Jurkat, Clone E6-1 (cell line): ENCODE results near the gene SNAPC4.

ENCODE experiments used
- DNase-seq: peaks from one replicate; pipeline ENCODE4 v3.0.0-alpha.2; 2011; ENCODE audit warnings: low read depth, low spot score
- H3K4me3 ChIP-seq: 2 replicates; pipeline ENCODE4 v1.5.1; 2011; ENCODE audit warnings: mild to moderate bottlenecking, low read length, control low read depth, moderate library complexity

Gene SNAPC4

DNA sequence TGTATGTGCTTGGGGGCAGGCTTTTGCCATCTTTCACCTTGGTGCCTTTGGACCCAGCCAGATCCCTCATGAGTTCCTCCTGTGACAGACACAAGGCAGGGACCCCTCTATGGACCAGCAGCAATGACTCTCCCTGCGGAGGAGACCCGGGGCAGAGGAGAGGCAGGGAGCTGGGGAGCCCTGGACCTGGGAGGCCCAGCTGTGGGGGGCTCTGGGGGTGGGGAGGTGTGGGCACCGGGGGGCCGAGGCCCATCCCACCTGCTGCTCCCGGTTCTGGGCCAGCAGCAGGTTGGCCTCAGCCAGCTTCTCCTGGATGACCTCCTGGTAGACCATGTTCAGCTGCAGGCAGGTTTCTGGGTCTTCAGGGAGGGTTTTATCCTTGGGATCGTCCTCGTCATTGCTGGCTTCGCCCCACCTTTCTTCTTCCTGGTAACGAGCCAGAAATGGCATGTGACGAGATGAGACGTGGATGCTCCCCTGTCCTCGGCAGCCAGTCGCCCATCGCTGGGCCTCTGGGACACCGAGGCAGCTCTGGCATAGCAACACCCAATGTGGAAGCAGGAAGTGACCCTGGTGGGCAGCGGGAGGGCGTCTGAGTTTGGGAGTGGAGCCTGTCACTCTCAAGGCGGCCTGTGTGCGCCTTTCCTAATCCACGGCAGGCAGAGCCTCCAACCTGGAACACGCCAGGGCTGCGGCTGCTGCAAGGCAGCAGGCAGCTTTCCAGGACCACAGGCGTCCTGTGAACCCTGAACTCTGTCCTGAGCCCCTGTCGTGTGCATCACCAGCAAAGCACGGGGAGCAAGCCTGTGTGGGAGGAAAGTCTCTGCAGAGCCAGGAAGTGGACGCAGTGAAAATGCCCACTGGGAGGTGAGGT is 4.4 kb downstream of the SNAPC4 start:
- DNase-seq, result no peak
- no peak overlapping the region for H3K4me3 ChIP-seq

DNA sequence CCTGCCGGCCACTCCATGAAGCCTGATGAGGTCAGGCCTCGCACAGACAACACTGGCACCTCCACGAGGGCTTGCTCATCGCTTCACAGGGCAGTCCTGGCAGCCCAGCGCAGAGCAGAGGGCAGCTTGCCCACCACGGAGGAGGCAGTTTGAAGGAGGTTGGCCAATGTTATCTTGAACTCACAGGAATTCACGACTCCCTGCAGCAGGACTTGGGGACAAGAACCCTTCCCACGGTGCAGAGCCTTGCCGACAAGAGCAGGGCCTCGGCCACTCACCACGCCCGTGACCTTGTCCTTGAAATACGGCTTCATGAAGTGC is 5.0 kb downstream of the SNAPC4 start:
- no peak overlapping the region for H3K4me3 ChIP-seq

DNA sequence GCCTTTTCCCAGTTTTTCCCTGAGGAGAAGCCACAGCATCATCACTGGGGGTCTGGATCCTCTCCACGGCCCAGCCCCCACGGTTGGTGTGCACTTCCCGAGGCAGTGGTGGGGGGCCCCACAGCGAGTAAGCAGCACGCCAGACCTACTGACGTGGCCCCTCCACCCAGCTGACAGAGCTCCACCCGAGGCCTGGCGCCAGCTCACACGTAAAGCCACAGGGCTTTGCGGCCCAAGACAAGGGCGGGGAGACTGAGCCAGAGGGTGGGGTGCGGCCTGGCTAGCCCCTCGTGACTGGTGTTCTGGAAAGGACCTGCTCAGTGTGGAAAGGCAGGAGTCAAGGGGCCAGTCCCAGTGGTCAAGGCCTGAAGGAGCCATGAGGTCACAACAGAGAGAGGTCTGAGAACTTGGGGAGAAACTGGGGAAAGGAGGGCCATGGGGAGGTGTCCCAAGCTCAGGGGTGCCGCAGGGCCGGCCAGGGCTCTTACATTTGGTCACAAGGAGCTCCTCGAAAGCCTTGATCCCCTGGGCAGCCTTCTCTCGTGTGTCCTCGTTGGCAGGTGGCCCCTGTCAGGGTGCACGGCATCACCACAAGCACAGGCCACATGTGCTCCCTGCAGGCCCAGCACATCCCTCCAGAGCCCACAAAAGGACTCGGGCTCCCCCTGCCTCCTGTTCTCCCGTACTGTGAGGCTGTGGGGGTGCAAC is 5.5 kb downstream of the SNAPC4 start:
- DNase-seq, result no peak
- H3K4me3 ChIP-seq, result no peak overlapping the region

More for the DNA sequence above, 5.0 kb downstream of the SNAPC4 start:
- DNase-seq, result no peak

DNA sequence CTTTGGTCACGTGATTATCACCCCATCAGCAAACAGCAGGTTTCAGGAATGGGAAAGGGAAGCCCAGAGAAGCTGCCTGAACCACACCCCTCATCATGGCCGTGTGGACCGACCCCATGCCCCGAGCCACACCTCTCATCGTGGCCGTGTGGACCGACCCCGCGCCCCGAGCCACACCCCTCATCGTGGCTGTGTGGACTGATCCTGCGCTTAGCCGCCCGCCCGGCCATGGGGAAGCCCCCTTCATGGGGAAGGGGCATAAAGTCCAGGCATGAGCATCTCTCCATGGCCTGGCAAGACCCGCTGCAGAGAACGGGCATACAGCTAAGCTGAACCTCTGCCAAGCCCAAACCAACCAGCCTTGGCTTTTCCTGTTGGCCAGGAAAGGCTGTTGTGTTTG is 6.4 kb downstream of the SNAPC4 start:
- no peak for DNase-seq
- H3K4me3 ChIP-seq, result no peak overlapping the region

DNA sequence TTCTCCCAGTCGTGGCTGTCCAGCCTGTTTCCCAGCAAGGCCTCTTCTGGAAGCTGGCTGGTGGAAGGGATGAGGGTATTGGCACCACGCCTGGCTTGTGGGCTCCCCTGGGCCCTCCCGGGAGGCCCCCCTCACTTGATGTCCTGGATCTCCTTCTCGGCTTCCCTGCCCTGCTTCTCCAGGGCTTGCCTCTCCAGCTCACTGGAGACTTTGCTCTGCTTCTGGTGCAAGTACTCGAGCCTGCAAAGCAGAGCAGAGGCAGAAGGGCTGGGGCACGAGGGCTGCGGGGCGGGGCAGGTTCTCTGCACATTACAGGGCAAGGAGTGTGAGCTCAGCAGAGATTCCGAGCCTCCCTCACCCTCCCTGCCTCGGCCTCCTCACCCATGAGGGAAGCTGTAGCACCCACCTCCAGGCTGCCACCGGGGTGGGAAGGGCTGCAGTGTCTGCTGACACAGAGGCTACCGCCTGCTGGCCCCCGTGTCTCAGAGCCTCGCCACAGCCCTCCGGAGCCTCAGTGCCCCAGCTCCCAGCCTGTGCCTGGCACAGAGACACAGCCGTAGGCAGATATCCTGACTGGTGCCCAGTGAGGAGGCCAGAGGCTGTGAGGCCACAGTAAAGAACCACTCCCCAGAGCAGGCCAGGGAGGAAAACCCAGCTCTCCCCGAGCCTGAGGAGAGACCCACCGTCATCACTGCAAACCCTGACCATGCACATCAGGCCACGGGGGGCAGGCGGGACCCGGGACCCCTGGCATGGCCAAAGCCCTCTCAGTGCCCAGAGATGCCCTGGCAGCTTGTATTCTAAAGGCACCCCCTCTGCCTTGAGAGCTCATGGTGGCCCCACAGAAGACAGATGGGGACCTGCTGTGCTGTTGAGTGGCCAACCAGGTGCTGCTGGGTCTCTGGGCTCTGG is 7.2 kb downstream of the SNAPC4 start:
- no peak overlapping the region for H3K4me3 ChIP-seq
- no peak for DNase-seq

DNA sequence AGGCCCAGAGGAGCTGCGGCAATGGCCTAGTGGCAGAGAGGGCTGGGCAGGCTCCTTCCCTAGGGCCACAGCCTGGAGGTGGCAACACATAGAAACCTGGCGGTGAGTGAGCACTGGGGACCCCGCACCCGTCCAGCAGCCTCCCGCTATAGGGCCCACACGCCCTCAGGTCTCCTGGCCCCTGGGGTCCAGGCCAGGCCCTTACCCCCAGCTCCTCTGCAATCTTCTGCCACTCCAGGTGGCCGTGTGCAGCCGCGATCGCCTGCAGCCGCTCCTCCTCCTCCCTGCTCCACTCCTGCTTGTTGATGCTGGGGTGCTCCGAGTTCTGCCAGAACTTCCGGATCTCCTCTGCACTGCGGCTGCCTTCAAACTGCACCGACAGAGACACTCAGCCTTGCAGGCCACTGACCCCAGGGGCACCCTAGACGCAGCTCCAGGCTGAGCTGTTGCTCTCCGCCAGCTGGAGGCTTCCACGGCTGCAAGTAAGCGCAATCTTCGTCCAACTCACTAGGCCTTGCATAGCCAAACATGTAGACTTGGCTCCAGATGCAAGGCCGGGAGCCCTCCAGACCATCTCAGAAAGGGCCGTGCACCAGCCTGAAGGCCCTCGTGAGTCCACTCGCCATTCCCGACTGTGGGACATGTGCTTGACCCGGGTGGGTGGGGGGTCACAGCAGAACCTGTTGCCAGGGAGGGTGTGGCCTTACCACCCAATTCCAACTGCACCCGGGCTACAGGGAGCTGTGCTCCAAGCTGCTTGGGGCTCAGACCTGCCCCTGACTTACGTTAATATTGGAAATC is 8.0 kb downstream of the SNAPC4 start:
- H3K4me3 ChIP-seq, result no peak overlapping the region
- no peak for DNase-seq

DNA sequence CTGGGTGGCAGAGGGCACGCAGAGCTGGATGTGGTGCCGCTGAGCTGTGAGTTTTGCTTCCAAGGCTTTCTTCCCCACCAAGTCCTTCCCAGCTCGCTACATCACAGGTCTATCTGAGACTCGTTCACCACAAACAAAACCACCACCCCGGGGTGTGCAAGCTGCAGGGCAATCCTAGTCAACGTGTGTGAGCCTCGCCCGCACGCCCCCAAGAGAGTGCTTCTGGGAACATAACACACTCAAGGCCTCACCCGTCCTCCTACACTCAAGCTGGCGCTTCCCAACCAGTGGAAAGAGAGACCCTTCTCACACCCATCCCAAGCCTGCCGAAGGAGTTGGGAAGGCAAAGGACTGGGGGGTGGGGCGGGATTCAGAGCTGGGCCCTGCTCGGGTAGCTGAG is 10.6 kb downstream of the SNAPC4 start:
- peak; percentile 68 for DNase-seq
- H3K4me3 ChIP-seq, result no peak overlapping the region

DNA sequence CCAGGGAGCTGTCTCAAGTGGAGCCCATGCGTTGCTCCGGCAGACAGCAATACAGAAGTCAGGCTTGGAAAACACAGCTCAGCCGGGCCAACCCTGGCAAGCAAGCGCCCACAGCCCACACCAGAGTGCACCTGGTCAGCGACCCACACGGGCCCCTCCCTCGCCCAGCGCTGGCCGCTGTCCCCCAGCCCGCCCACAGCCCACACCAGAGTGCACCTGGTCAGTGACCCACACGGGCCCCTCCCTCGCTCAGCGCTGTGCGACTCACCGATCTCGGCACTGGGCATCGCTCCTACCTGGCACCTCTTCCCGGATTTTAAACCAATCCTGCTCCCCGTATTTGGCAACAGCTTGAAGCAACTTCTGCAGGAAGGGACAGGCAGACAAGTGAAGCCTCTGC is 12.8 kb downstream of the SNAPC4 start:
- DNase-seq, result no peak
- no peak overlapping the region for H3K4me3 ChIP-seq

DNA sequence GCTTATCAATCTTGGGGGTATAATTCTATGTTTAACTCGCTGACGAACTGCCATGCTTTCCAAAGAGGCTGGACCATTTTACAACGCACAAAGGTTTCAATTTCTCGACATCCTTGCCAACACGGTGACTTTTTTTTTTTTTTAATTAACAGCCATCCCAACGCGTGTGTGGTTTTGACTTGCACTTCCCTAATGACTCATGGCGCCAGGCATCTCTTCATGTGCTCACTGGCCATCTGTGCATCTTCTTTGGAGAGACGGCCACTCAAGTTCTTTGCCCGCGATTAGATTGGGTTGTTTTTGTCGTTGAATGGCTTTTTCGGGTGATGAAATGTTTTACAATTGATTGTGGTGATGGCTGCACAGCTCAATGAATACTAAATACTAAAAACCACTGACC is 14.0 kb downstream of the SNAPC4 start:
- no peak for DNase-seq
- H3K4me3 ChIP-seq, result no peak overlapping the region

DNA sequence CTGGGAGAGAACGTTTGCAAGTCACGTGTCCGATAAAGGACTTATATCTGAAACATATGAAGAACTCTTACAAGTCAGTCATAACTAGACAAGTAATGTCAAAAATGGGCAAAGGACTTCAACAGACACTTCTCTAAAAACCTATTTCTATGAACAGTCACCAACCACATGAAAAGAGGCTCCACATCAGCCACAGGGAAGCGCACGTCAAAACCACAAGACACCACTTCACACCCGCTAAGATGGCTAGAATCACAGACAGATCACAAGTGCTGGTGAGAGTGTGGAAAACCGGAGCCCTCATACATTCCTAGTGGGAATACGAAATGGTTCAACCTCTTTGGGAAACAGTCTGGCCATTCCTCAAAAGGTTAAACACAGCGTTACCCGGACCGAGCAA is 15.0 kb downstream of the SNAPC4 start:
- no peak overlapping the region for H3K4me3 ChIP-seq
- DNase-seq, result peak; percentile 76

DNA sequence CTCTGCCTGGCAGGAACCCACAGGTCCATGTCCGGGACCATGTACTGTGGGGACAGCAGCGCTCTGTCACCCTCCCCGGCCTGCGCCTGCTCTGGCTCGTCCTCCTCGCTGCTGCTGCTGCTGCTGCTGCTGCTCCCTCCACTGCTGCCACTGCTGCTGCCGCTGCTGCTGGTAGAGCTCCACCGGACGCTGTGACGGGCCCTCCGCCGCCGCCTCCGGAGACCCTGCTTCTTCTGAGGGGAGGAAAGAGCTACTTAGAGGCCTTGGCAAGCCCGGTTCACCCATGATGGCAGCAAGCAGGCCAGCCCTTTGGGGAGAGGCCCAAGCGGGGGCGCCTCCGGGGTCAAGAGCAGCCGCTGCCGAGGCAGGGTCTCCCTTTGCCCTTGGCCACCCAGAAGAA is 16.5 kb downstream of the SNAPC4 start:
- H3K4me3 ChIP-seq, result no peak overlapping the region

DNA sequence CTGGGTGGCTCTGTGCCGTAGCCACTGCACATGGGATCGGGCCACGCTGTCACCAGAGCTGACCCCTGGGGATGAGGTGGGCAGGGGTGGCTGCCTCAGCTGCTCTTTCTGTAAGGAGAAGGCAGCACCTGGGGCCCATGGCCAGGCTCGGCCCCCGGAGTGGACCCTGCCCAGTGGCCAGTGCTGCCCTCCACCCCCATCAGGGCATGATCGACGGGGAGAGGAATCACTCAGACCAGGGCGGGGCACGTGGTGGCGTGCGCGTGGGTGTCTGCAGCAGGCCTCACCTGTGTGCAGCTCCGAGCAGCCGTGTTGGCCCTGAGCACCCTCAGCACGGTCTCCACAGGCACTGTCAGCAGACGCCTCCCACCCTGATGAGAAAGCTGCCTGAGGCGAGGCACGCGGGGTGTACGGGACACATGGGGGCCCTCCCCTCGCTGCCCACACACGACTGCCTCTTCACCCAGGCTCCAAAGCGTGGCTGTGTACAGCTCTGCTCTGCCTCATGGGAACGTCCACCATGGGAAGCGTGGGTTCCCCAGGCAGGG is 17.9 kb downstream of the SNAPC4 start:
- DNase-seq, result no peak
- H3K4me3 ChIP-seq, result no peak overlapping the region

More for the DNA sequence above, 16.5 kb downstream of the SNAPC4 start:
- DNase-seq, result no peak

DNA sequence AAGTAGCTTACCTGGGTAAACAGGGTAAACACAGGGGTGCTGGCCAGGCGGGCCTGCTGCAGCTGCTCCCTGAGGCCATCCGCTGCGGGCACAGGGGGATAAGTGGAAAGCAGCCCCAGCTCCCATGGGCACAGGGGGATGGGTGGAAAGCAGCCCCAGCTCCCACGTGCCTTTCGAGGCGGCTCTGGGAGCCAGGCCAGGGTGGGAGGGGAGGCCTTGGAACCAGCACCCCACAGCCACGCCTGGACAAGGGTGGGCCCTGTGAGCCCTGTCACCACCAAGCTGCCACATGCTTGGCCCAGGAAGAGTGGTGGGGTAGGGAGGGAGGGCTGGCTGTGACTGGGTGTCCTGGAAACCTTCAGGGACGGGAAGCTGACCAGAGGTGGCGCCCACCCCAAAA is 18.7 kb downstream of the SNAPC4 start:
- H3K4me3 ChIP-seq, result no peak overlapping the region
- no peak for DNase-seq

DNA sequence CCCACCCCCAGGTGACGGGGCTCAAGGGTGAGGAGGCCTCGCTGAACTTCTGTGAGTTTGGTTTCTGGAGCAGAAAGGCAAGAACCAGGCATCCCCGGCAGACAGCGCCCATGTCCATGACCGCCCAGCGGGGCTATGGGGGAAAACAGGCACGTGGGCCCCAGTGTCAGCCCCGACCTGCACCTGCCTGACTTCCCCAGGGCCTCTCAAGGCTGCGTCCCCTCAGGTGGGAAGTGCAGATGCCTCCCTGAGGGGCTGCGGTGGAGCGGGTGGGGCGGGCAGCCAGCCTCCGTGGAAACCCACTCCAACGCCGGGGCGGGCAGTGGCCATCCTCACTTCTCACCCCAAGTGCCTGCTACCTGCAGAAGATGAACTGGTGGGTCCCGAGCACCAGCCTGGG is 19.6 kb downstream of the SNAPC4 start:
- H3K4me3 ChIP-seq, result no peak overlapping the region
- DNase-seq, result no peak

DNA sequence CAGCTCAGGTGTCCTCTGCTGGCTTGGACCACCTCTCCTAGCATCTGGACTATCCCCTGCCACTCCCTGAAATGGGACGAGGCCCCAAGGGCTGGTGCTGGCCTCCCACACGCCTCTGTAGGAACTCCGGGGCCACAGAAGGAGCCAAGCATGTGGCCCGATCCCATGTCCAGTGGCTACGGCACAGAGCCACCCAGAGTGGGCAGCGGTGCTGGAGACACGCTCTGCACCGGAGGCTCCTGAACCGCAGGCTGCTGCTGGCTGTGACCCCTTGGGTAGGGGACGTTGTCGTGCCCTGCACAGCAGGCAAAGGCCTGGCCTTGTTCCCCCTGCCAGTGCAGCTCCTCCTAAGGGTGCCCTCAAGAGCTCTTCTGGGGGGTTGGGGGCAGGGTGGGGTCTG is 20.1 kb downstream of the SNAPC4 start:
- H3K4me3 ChIP-seq, result no peak overlapping the region
- DNase-seq, result no peak

DNA sequence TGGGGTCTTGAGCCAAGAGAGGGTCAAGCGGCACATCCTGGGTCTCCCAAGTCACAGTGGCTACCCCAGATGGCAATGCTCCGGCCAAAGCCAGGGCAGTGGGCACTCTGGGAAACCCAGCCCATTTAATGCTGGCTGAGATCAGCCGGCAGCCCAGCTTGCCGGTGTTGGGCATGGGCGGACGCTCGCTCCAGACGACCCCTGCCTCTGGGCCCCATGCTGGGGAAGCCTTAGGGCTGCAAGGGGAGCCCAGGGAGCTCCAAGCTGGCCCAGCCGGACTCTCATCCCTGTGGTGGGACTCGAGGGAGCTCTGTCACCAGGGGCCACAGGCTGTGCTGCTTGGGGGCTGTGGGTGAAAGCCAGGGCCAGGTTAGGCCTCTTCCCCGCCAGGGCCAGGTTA is 20.6 kb downstream of the SNAPC4 start:
- no peak for DNase-seq

DNA sequence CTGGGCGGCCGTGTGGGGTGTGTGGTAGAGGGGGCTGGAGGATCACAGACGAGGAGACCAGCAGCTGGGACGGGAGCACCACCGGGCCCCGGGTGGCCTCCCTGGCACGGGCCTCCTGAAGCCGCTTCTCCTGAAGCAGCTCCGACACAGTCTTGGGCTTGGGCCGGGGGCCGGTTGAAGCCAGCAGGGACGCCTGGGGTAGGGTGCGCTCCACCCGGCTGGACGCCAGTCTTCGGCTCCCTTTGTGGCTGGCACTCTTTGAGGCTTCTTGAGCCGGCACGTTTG is 21.0 kb downstream of the SNAPC4 start:
- no peak for DNase-seq
- no peak overlapping the region for H3K4me3 ChIP-seq

More for the DNA sequence above, 20.6 kb downstream of the SNAPC4 start:
- no peak overlapping the region for H3K4me3 ChIP-seq

DNA sequence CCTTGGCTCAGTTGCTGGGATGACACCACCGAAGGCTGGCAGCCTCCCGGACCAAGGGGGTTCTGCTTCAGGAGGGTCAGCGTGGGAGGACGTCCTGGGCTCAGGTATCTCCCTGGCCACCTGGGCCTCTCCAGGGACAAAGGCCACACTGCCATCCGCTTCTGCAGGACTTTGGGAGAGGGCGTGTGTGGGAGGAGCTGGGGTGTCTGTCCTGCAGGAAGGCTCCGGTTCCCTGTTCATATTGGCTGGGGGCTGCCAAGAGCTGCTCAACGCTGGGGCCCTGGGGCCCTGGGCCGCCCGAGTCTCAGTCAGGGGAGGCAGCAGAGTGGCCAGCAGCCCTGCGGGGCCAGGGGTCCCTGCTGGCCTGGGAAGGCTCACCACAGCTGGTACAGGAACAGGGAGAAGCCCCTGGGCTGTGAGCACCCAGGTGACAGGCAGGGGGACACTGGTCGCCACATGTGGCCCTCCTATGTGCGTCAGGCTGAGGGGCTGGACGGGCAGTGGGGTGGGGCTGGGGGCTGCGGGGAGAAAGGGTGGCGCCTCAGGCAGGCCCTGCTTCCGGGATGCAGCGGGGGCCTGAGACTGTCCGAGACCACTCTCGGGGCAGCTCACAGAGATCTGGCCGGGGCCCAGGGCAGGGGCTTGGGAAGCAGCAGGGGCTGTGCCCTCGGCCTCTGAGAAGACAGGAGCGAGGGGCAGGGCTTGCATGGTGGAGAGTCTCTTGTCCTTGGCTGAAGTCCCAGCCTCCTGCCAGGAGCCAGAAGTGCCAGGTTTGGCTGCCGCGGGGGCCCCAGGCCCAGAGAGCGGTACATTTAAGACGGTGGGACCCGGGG is 21.6 kb downstream of the SNAPC4 start:
- DNase-seq, result no peak
- H3K4me3 ChIP-seq, result no peak overlapping the region
